Measurements from ENCODE around the gene PTPRJ. TPM values are rescaled to one million over a fixed set of nuclear protein-coding genes. Genes with fewer than 3 reads are reported as not detected.

PTPRJ gene
- total RNA-seq, 1 donor from 2014 or later, result 6.3 TPM

DNA sequence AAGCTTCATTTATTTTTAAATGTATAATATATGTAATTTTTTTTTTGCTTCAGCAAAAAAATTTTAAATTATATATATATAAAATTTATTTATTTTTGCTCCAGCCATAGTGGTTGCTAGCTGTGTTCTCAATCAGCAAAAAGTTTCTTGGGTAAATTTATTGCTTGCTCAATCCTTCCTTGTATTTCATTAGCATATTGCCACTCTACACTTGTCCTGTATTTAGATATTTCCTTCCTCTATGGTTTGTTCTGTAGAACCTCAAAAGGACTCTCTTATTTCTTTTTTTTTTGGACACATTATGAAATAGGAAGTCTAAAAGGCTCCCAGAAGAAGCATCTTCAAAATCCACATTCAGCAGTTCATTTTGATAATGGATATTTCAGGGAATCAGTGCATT, 2.3 kb downstream of the PTPRJ start:
- Histone ChIP-seq H3K9ac (ENCODE audit: low read depth in 1 of 3, low read length in 3 of 3) (peak overlapping the region in 1 of 3 donors; percentile 51), H3K4me1 (ENCODE audit: control insufficient read depth in 3 of 3, insufficient read depth in 3 of 3, low read length in 3 of 3) (peaks cover 10 to 20% (median 15%) of the 10 kb centered on the region in 3 donors), H3K27ac (ENCODE audit: low read depth, low read length) (no peak overlapping the region), H3K4me3 (ENCODE audit: low read length in 3 of 3) (no peak overlapping the region), H3K27me3 (ENCODE audit: control insufficient read depth in 3 of 3, insufficient read depth in 3 of 3, low read length in 3 of 3) (peaks cover 0 to 5% (median 0%) of the 10 kb centered on the region in 3 donors), H3K9me3 (ENCODE audit: control insufficient read depth in 3 of 3, low read length in 3 of 3) (no peaks in the 10 kb centered on the region), H3K36me3 (ENCODE audit: control insufficient read depth in 3 of 3, insufficient read depth in 3 of 3, low read length in 3 of 3) (no peaks in the 10 kb centered on the region)

DNA sequence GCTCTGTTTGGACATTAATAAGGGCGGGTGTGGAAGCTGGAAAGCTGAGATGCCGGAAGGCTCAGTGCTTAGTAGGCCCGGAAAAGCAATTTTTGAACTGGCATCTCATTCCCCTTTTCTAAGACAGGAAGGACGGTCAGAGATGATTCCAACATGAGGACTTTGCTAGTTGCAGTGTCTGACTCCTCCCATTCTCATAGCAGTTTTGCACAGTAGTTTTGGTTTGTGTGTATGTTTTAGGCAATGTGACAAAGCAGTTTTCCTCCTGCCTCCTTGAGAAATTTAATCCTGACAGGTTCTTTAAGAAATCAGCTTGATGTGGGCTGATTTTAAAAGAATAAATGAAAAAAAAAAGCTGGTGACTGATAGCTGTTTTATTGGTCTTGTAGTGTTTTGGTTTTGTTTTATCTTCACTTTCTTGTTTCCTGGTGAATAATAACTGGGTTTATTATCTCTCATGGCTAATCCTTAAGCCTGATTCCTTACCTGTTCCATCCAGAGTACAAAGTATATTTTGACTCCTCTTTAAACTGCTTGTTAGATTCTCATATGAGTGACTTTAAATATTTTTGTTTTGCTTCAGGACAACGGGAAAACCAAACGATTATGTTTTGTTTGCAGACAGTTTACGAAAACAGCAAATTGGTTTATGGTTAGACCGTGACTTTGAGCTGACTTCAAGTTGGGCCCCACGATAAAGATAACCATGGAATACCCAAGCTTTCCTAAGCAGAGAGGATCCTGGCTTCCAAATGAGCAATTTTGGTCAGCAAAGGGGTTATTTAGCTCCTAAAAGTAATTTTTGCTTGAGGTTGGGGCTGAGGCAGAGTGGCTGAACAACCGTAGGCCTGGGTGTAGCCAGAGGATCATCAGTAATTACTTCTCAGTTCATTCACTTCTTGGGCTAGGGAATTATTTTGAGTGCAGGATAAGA, 3.4 kb downstream of the PTPRJ start:
- Histone ChIP-seq H3K9ac (ENCODE audit: low read depth in 1 of 3, low read length in 3 of 3) (no peak overlapping the region), H3K27ac (ENCODE audit: low read depth, low read length) (no peak overlapping the region), H3K9me3 (ENCODE audit: control insufficient read depth in 3 of 3, low read length in 3 of 3) (no peaks in the 10 kb centered on the region), H3K4me3 (ENCODE audit: low read length in 3 of 3) (no peak overlapping the region), H3K36me3 (ENCODE audit: control insufficient read depth in 3 of 3, insufficient read depth in 3 of 3, low read length in 3 of 3) (no peaks in the 10 kb centered on the region), H3K4me1 (ENCODE audit: control insufficient read depth in 3 of 3, insufficient read depth in 3 of 3, low read length in 3 of 3) (peaks cover 10 to 20% (median 17%) of the 10 kb centered on the region in 3 donors), H3K27me3 (ENCODE audit: control insufficient read depth in 3 of 3, insufficient read depth in 3 of 3, low read length in 3 of 3) (peaks cover 0 to 5% (median 0%) of the 10 kb centered on the region in 3 donors)

DNA sequence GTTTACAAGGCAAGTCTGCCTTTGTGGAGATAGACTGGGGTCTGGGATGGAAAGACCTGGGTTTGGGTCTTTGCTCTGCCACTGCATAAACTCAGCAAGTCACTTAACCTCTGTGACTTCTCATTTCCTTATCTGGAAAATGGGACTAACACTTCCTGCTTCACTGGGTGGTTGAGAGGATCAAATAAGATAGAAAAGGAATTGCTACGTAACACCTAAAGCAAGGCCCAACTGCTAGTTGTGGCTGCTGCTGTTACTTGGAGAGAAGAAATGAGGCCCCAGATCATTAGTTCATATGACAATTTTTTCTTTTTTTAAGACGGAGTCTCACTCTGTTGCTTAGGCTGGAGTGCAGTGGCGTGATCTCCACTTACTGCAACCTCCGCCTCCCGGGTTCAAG, 5.9 kb downstream of the PTPRJ start:
- H3K4me1 ChIP-seq (ENCODE audit: control insufficient read depth in 3 of 3, insufficient read depth in 3 of 3, low read length in 3 of 3), result peaks cover 8 to 16% (median 15%) of the 10 kb centered on the region in 3 donors
- no peaks in the 10 kb centered on the region for H3K9me3 ChIP-seq (ENCODE audit: control insufficient read depth in 3 of 3, low read length in 3 of 3)
- no peak overlapping the region for H3K27ac ChIP-seq (ENCODE audit: low read depth, low read length)
- no peak overlapping the region for H3K9ac ChIP-seq (ENCODE audit: low read depth in 1 of 3, low read length in 3 of 3)
- no peak overlapping the region for H3K4me3 ChIP-seq (ENCODE audit: low read length in 3 of 3)
- no peaks in the 10 kb centered on the region for H3K36me3 ChIP-seq (ENCODE audit: control insufficient read depth in 3 of 3, insufficient read depth in 3 of 3, low read length in 3 of 3)
- peaks cover 0 to 5% (median 0%) of the 10 kb centered on the region in 3 donors for H3K27me3 ChIP-seq (ENCODE audit: control insufficient read depth in 3 of 3, insufficient read depth in 3 of 3, low read length in 3 of 3)

DNA sequence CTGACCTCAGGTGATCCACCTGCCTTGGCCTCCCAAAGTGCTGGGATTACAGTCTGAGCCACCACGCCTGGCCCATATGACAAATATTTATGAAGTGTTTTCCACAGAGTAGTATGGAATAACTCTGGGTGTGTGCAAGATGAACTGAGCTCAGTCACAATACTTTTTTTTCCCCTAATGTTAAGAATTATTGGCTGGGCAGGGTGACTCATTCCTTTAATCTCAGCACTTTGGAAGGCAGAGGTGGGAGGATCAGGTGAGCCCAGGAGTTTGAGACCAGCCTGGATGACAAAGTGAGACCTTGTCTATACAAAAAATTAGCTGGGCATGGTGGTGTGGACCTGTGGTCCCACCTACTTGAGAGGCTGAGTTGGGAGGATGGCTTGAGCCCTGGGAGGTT, 6.4 kb downstream of the PTPRJ start:
- no peak overlapping the region for H3K27ac ChIP-seq (ENCODE audit: low read depth, low read length)
- peaks cover 7 to 16% (median 14%) of the 10 kb centered on the region in 3 donors for H3K4me1 ChIP-seq (ENCODE audit: control insufficient read depth in 3 of 3, insufficient read depth in 3 of 3, low read length in 3 of 3)
- no peaks in the 10 kb centered on the region for H3K9me3 ChIP-seq (ENCODE audit: control insufficient read depth in 3 of 3, low read length in 3 of 3)

DNA sequence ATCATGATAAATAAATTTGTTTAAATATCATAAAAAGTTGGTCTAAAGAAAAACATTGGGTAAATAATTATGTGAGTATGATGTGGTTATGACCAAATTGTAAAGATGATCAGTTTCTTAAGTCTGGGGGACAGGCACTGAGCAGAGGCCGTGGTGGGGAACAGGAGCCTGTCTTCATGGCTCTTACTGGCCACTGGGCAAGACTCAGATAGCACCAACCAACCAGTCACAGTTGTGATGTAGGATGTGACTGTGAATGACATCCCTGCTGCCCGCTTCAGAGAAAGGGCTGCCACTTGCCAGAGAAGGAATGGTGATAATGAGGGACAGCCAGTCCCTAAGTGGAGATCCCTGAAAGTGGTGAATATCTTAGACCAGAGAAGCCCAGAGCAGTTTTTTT, 7.0 kb downstream of the PTPRJ start:
- H3K27ac ChIP-seq (ENCODE audit: low read depth, low read length), result no peak overlapping the region
- H3K9ac ChIP-seq (ENCODE audit: low read depth in 1 of 3, low read length in 3 of 3), result no peak overlapping the region
- H3K4me1 ChIP-seq (ENCODE audit: control insufficient read depth in 3 of 3, insufficient read depth in 3 of 3, low read length in 3 of 3), result peaks cover 4 to 12% (median 9%) of the 10 kb centered on the region in 3 donors
- no peaks in the 10 kb centered on the region for H3K9me3 ChIP-seq (ENCODE audit: control insufficient read depth in 3 of 3, low read length in 3 of 3)
- H3K4me3 ChIP-seq (ENCODE audit: low read length in 3 of 3), result no peak overlapping the region
- no peaks in the 10 kb centered on the region for H3K27me3 ChIP-seq (ENCODE audit: control insufficient read depth in 3 of 3, insufficient read depth in 3 of 3, low read length in 3 of 3)
- H3K36me3 ChIP-seq (ENCODE audit: control insufficient read depth in 3 of 3, insufficient read depth in 3 of 3, low read length in 3 of 3), result no peaks in the 10 kb centered on the region

More for the DNA sequence above, 6.4 kb downstream of the PTPRJ start:
- Histone ChIP-seq H3K9ac (ENCODE audit: low read depth in 1 of 3, low read length in 3 of 3) (no peak overlapping the region), H3K4me3 (ENCODE audit: low read length in 3 of 3) (no peak overlapping the region), H3K36me3 (ENCODE audit: control insufficient read depth in 3 of 3, insufficient read depth in 3 of 3, low read length in 3 of 3) (no peaks in the 10 kb centered on the region), H3K27me3 (ENCODE audit: control insufficient read depth in 3 of 3, insufficient read depth in 3 of 3, low read length in 3 of 3) (peaks cover 0 to 3% (median 0%) of the 10 kb centered on the region in 3 donors)

DNA sequence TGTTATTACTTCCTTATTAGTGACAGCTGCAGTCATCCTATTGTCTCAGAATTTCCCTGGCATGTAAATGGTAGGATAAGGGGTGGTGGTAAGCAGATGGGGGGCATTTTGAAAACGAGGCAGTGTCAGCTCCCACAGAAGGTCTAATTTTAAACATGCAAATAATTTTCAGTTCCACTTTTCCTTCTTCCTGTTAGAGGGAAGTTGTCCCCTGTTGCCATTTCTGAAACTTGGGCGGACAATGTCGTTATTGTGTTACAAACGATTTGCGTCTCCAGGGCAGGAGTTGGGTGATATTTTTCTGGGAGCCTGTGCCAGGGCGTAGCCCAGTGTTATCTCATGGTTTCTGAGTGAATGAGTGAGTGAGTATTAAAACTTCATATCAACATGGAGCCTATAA, 7.4 kb downstream of the PTPRJ start:
- Histone ChIP-seq H3K9ac (ENCODE audit: low read depth in 1 of 3, low read length in 3 of 3) (peak overlapping the region in 1 of 3 donors; percentile 16), H3K4me1 (ENCODE audit: control insufficient read depth in 3 of 3, insufficient read depth in 3 of 3, low read length in 3 of 3) (peaks cover 4 to 12% (median 9%) of the 10 kb centered on the region in 3 donors), H3K36me3 (ENCODE audit: control insufficient read depth in 3 of 3, insufficient read depth in 3 of 3, low read length in 3 of 3) (no peaks in the 10 kb centered on the region), H3K27me3 (ENCODE audit: control insufficient read depth in 3 of 3, insufficient read depth in 3 of 3, low read length in 3 of 3) (no peaks in the 10 kb centered on the region), H3K4me3 (ENCODE audit: low read length in 3 of 3) (no peak overlapping the region), H3K9me3 (ENCODE audit: control insufficient read depth in 3 of 3, low read length in 3 of 3) (no peaks in the 10 kb centered on the region), H3K27ac (ENCODE audit: low read depth, low read length) (no peak overlapping the region)

DNA sequence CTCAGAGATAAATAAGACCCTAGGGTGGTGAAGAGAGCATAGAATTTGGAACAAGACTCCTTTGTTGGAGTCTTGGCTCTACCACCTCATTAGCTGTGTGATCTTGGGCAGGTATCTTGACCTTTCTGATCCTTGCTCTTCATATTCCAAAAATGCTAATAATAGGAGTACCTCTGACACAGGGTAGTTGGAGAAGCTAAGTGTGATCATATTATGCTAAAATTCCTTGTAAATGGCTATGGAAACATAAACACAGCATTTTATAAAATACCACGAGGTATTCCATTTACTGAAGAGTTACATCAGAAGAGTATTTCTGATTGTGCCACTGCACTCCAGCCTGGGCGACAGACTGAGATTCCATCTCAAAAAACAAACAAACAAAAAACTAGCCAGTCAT, 9.4 kb downstream of the PTPRJ start:
- no peaks in the 10 kb centered on the region for H3K27me3 ChIP-seq (ENCODE audit: control insufficient read depth in 3 of 3, insufficient read depth in 3 of 3, low read length in 3 of 3)
- H3K36me3 ChIP-seq (ENCODE audit: control insufficient read depth in 3 of 3, insufficient read depth in 3 of 3, low read length in 3 of 3), result no peaks in the 10 kb centered on the region
- no peaks in the 10 kb centered on the region for H3K9me3 ChIP-seq (ENCODE audit: control insufficient read depth in 3 of 3, low read length in 3 of 3)
- peaks cover 4 to 12% (median 9%) of the 10 kb centered on the region in 3 donors for H3K4me1 ChIP-seq (ENCODE audit: control insufficient read depth in 3 of 3, insufficient read depth in 3 of 3, low read length in 3 of 3)
- no peak overlapping the region for H3K9ac ChIP-seq (ENCODE audit: low read depth in 1 of 3, low read length in 3 of 3)
- H3K4me3 ChIP-seq (ENCODE audit: low read length in 3 of 3), result no peak overlapping the region
- no peak overlapping the region for H3K27ac ChIP-seq (ENCODE audit: low read depth, low read length)

DNA sequence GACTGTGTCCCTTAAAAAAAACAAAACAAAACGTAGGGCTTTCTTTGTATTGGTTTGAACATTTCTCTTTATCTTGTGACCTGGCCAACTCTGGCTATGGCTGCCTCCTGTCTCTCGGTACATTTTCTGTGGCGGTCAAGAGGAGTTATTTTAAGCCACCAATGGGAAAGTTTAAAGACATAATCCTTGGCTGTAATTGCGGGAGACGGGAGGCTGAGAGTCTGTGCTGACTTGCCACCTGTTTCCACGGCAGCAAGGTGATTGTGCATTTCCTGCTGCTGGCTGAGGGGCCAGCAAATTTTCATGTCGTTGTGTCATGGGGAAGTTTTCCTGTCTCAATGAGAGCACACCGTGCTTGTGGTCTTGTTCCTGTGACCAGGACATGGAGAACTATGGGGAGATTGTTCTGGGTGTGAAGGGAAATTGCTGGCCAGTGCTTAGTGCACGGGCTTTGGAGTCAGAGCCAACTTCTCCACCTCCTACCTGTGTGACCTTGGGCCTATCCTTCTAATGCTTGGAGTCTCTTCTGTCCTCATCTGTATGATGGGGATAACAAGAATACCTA, 11.0 kb downstream of the PTPRJ start:
- Histone ChIP-seq H3K4me1 (ENCODE audit: control insufficient read depth in 3 of 3, insufficient read depth in 3 of 3, low read length in 3 of 3) (peaks cover 4 to 12% (median 9%) of the 10 kb centered on the region in 3 donors), H3K9ac (ENCODE audit: low read depth in 1 of 3, low read length in 3 of 3) (peak overlapping the region; percentile 54 to 63 (median 58)), H3K4me3 (ENCODE audit: low read length in 3 of 3) (peak overlapping the region; percentile 15 to 48 (median 43)), H3K9me3 (ENCODE audit: control insufficient read depth in 3 of 3, low read length in 3 of 3) (no peaks in the 10 kb centered on the region), H3K36me3 (ENCODE audit: control insufficient read depth in 3 of 3, insufficient read depth in 3 of 3, low read length in 3 of 3) (no peaks in the 10 kb centered on the region), H3K27me3 (ENCODE audit: control insufficient read depth in 3 of 3, insufficient read depth in 3 of 3, low read length in 3 of 3) (no peaks in the 10 kb centered on the region), H3K27ac (ENCODE audit: low read depth, low read length) (peak overlapping the region; percentile 74)

DNA sequence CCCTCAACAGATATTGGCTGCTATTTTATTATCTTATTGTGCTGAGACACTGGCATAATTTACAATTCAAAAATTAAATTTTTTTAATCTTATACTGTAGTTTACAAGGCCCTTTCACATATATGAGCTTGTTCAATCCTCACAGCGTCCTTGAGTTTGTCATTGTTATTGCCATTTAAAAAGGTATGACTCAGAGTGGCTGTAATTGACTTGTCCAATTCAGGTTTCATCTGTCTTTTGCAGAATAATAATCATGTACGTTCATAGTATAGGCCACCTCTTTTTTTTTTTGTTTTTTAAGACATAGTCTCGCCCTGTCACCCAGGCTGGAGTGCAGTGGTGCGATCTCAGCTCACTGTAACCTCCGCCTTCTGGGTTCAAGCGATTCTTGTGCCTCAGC, 11.5 kb downstream of the PTPRJ start:
- Histone ChIP-seq H3K9ac (ENCODE audit: low read depth in 1 of 3, low read length in 3 of 3) (peak overlapping the region in 1 of 3 donors; percentile 63), H3K4me3 (ENCODE audit: low read length in 3 of 3) (no peak overlapping the region), H3K4me1 (ENCODE audit: control insufficient read depth in 3 of 3, insufficient read depth in 3 of 3, low read length in 3 of 3) (peaks cover 4 to 13% (median 13%) of the 10 kb centered on the region in 3 donors), H3K27me3 (ENCODE audit: control insufficient read depth in 3 of 3, insufficient read depth in 3 of 3, low read length in 3 of 3) (no peaks in the 10 kb centered on the region), H3K27ac (ENCODE audit: low read depth, low read length) (no peak overlapping the region), H3K36me3 (ENCODE audit: control insufficient read depth in 3 of 3, insufficient read depth in 3 of 3, low read length in 3 of 3) (no peaks in the 10 kb centered on the region), H3K9me3 (ENCODE audit: control insufficient read depth in 3 of 3, low read length in 3 of 3) (no peaks in the 10 kb centered on the region)
